WTC11 (cell line): ENCODE results near the gene CDH13.

Experiments used
- CREB1 ChIP-seq: sonication (generic); formaldehyde crosslinking; IDR thresholded peaks from 2 replicates; pipeline ENCODE4 v1.8.0; 2023; ENCODE audit warnings: mild to moderate bottlenecking, missing genetic modification reagents
- CREM ChIP-seq: sonication (generic); formaldehyde crosslinking; IDR thresholded peaks from 2 replicates; pipeline ENCODE4 v1.8.1; 2022; ENCODE audit warnings: mild to moderate bottlenecking, missing genetic modification reagents, moderate library complexity
- IRF1 ChIP-seq: sonication (generic); formaldehyde crosslinking; IDR thresholded peaks from 2 replicates; pipeline ENCODE4 v1.8.0; 2023; ENCODE audit warnings: missing genetic modification reagents
- NFYB ChIP-seq: sonication (generic); formaldehyde crosslinking; conservative IDR thresholded peaks from 2 replicates; pipeline ENCODE4 v1.8.0; 2022; ENCODE audit warnings: low read depth, missing genetic modification reagents
- NR3C1 ChIP-seq: sonication (generic); formaldehyde crosslinking; conservative IDR thresholded peaks from 2 replicates; pipeline ENCODE4 v1.8.1; 2023; ENCODE audit warnings: low read depth, mild to moderate bottlenecking, missing genetic modification reagents
- USF2 ChIP-seq: sonication (generic); formaldehyde crosslinking; IDR thresholded peaks from 2 replicates; pipeline ENCODE4 v1.8.1; 2023; ENCODE audit warnings: mild to moderate bottlenecking, missing genetic modification reagents, moderate library complexity
- ZNF317 ChIP-seq: sonication (generic); formaldehyde crosslinking; IDR thresholded peaks from 2 replicates; pipeline ENCODE4 v1.8.1; 2023; ENCODE audit warnings: low read depth, mild to moderate bottlenecking, moderate library complexity, missing genetic modification reagents, borderline replicate concordance
- ZNF423 ChIP-seq: fragments of 250-450 bp; sonication (Bioruptor Pico); IDR thresholded peaks from 2 replicates; pipeline ENCODE4 v2.1.2; 2022; ENCODE audit warnings: mild to moderate bottlenecking, moderate library complexity
- TF ChIP-seq, protein P1 (sequence below): fragments of 200-600 bp; IDR thresholded peaks from 2 replicates; pipeline ENCODE4 v1.8.0; 2022; ENCODE audit warnings: antibody characterized with exemption
- TF ChIP-seq, protein P2 (sequence below): sonication (generic); formaldehyde crosslinking; IDR thresholded peaks from 2 replicates; pipeline ENCODE4 v1.8.1; 2022; ENCODE audit warnings: low read depth, mild to moderate bottlenecking, moderate library complexity, missing genetic modification reagents, borderline replicate concordance
- TF ChIP-seq, protein P3 (sequence below): sonication (generic); formaldehyde crosslinking; IDR thresholded peaks from 2 replicates; pipeline ENCODE4 v1.8.1; 2023; ENCODE audit warnings: mild to moderate bottlenecking, moderate library complexity, missing genetic modification reagents

- no peak for TF ChIP-seq NR3C1 (CRISPR knock-in tag)
- TF ChIP-seq ZNF423 (CRISPR knock-in tag), result no peak
- no peak for TF ChIP-seq ZNF317 (CRISPR knock-in tag)
- TF ChIP-seq, protein P1, sequence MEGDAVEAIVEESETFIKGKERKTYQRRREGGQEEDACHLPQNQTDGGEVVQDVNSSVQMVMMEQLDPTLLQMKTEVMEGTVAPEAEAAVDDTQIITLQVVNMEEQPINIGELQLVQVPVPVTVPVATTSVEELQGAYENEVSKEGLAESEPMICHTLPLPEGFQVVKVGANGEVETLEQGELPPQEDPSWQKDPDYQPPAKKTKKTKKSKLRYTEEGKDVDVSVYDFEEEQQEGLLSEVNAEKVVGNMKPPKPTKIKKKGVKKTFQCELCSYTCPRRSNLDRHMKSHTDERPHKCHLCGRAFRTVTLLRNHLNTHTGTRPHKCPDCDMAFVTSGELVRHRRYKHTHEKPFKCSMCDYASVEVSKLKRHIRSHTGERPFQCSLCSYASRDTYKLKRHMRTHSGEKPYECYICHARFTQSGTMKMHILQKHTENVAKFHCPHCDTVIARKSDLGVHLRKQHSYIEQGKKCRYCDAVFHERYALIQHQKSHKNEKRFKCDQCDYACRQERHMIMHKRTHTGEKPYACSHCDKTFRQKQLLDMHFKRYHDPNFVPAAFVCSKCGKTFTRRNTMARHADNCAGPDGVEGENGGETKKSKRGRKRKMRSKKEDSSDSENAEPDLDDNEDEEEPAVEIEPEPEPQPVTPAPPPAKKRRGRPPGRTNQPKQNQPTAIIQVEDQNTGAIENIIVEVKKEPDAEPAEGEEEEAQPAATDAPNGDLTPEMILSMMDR, result no peak
- TF ChIP-seq NFYB (CRISPR knock-in tag), result no peak
- TF ChIP-seq USF2 (CRISPR knock-in tag), result no peak
- TF ChIP-seq CREB1 (CRISPR knock-in tag), result no peak
- TF ChIP-seq CREM (CRISPR knock-in tag), result no peak
- TF ChIP-seq IRF1 (CRISPR knock-in tag), result no peak
- TF ChIP-seq, protein P2, sequence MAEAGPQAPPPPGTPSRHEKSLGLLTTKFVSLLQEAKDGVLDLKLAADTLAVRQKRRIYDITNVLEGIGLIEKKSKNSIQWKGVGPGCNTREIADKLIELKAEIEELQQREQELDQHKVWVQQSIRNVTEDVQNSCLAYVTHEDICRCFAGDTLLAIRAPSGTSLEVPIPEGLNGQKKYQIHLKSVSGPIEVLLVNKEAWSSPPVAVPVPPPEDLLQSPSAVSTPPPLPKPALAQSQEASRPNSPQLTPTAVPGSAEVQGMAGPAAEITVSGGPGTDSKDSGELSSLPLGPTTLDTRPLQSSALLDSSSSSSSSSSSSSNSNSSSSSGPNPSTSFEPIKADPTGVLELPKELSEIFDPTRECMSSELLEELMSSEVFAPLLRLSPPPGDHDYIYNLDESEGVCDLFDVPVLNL, result no peak
- TF ChIP-seq, protein P3, sequence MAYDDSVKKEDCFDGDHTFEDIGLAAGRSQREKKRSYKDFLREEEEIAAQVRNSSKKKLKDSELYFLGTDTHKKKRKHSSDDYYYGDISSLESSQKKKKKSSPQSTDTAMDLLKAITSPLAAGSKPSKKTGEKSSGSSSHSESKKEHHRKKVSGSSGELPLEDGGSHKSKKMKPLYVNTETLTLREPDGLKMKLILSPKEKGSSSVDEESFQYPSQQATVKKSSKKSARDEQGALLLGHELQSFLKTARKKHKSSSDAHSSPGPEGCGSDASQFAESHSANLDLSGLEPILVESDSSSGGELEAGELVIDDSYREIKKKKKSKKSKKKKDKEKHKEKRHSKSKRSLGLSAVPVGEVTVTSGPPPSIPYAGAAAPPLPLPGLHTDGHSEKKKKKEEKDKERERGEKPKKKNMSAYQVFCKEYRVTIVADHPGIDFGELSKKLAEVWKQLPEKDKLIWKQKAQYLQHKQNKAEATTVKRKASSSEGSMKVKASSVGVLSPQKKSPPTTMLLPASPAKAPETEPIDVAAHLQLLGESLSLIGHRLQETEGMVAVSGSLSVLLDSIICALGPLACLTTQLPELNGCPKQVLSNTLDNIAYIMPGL, result no peak
Measured at GRCh38 chr16:83624429-83625120, 997.8 kb downstream of the CDH13 start.
